HG03280 (cell line): ENCODE measurements around the gene TTLL11.

Experiments used
- ATAC-seq: cut with Tn5 transposase; IDR thresholded peaks from one replicate; pipeline ENCODE4 v1.9.1; 2021; ENCODE audit warnings: mild to moderate bottlenecking, moderate library complexity; ENCODE audit not compliant: unreplicated experiment

Gene TTLL11

GRCh38 chr9:121780177-121781040 is 312.7 kb downstream of the TTLL11 start:
- ATAC-seq = no peak

GRCh38 chr9:121779381-121780117 is 313.6 kb downstream of the TTLL11 start:
- ATAC-seq = no peak

- ATAC-seq = no peak
Measured at GRCh38 chr9:121778252-121779225, 314.6 kb downstream of the TTLL11 start.

GRCh38 chr9:121776739-121777637 is 316.1 kb downstream of the TTLL11 start:
- ATAC-seq = no peak

GRCh38 chr9:121776001-121776738 is 316.9 kb downstream of the TTLL11 start:
- ATAC-seq = no peak

- no peak for ATAC-seq
Measured at GRCh38 chr9:121774715-121775613, 318.1 kb downstream of the TTLL11 start.

GRCh38 chr9:121773954-121774714 is 319.0 kb downstream of the TTLL11 start:
- no peak for ATAC-seq

- ATAC-seq = no peak
Measured at GRCh38 chr9:121773286-121773953, 319.7 kb downstream of the TTLL11 start.

GRCh38 chr9:121772600-121773285 is 320.4 kb downstream of the TTLL11 start:
- no peak for ATAC-seq
